SK-N-SH treated with all-trans-retinoic acid at 6 μM for 48 hours (cell line): Measurements from ENCODE around the gene MVD.

ENCODE experiments used
- PATZ1 ChIP-seq: fragments of 250-450 bp; sonication (Bioruptor Pico); IDR thresholded peaks from 2 replicates; pipeline ENCODE4 v1.8.0; 2020; ENCODE audit warnings: mild to moderate bottlenecking, moderate library complexity, borderline replicate concordance
- ZFP3 ChIP-seq: fragments of 250-450 bp; sonication (Bioruptor Pico); IDR thresholded peaks from 2 replicates; pipeline ENCODE4 v1.5.0; 2020; ENCODE audit warnings: mild to moderate bottlenecking, moderate library complexity
- ZNF70 ChIP-seq: fragments of 450-650 bp; formaldehyde crosslinking; IDR thresholded peaks from 2 replicates; pipeline ENCODE4 v1.5.0; 2020; ENCODE audit warnings: mild to moderate bottlenecking, moderate library complexity

GRCh38 chr16:88610909-88611812 lies 51.7 kb downstream of the MVD start:
- no peak for TF ChIP-seq ZNF70 (CRISPR knock-in tag)
- no peak for TF ChIP-seq PATZ1 (CRISPR knock-in tag)
- no peak for TF ChIP-seq ZFP3
